Hematopoietic multipotent progenitor cell treated with erythropoietin and hydrocortisone succinate and interleukin-3 and kit ligand, for 6 days (in vitro differentiated cells): ENCODE measurements around the gene MAPK8IP1.

Source experiments
- DNase-seq: peaks from one replicate; pipeline ENCODE4 v3.0.0-alpha.2; 2015

Gene MAPK8IP1

DNA sequence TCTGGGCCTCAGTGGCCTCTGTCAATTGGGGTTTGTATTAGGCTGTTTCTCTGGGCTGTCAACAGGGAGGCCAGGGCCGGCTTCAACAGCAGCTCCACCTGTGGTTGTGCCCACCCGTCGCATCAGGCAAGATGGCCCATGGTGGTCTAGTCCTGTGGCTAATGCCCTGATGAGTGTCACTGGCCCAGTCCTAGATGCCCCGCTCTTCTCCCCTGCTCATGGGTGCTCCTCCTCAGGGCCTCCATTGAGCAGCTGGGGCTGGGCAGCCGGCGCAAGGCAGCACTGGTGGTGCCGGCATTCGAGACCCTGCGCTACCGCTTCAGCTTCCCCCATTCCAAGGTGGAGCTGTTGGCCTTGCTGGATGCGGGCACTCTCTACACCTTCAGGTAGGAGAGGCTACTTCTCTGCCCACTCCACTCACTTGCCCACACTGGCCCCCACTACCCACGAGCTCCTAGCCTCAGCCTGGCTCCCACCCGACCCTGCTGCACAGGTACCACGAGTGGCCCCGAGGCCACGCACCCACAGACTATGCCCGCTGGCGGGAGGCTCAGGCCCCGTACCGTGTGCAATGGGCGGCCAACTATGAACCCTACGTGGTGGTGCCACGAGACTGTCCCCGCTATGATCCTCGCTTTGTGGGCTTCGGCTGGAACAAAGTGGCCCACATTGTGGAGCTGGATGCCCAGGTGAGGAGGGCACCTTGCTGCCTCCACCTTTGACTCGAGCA, 42.4 kb downstream of the MAPK8IP1 start:
- DNase-seq = no peak

DNA sequence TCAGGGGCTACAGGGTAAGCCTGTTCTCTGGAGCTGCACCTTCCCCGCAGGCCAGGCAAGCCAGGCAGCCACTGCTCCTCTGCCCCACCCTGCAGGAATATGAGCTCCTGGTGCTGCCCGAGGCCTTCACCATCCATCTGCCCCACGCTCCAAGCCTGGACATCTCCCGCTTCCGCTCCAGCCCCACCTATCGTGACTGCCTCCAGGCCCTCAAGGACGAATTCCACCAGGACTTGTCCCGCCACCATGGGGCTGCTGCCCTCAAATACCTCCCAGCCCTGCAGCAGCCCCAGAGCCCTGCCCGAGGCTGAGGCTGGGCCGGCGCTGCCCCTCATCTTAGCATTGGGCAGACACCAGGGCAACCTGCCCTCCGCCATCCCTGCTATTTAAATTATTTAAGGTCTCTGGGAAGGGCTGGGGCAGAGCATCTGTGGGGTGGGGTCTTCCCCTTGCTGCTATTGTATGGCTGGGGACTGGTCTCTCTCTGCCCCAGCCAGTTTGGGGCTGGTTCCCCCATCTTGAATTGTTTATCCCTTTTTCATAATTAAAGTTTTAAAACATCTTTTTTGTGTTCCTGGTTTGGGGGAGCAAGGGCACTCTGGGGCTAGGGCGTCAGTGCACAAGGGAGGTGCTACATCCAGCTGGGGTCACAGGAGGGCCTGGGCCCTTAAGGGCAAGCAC, 43.2 kb downstream of the MAPK8IP1 start:
- DNase-seq = no peak

DNA sequence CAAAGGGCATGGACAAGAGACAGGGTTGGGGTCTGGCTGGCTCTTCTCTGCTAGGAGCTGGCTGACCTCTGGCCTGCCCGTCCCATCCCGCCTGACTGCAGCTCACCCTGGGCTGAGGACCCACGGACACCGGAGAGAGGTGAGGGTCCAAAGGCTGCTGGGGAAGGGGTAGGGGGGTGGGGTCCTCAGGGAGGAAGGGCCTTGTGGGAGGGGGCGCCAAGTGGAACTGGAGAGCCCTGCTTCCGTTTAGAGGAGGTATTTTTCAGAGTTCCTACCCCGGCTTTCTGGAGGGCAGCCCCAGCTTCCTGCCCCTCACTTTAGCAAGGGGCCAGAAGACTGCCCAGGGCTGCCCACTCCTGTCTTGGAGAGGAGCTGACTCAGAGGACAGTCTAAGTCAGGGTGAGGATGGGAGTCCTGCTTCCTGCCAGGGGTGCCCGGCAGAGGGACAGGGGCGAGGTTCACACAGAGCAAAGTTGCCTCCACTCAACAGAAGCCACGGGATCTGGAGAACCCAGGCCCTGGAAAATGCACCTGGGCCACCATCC, 44.1 kb downstream of the MAPK8IP1 start:
- DNase-seq = no peak

DNA sequence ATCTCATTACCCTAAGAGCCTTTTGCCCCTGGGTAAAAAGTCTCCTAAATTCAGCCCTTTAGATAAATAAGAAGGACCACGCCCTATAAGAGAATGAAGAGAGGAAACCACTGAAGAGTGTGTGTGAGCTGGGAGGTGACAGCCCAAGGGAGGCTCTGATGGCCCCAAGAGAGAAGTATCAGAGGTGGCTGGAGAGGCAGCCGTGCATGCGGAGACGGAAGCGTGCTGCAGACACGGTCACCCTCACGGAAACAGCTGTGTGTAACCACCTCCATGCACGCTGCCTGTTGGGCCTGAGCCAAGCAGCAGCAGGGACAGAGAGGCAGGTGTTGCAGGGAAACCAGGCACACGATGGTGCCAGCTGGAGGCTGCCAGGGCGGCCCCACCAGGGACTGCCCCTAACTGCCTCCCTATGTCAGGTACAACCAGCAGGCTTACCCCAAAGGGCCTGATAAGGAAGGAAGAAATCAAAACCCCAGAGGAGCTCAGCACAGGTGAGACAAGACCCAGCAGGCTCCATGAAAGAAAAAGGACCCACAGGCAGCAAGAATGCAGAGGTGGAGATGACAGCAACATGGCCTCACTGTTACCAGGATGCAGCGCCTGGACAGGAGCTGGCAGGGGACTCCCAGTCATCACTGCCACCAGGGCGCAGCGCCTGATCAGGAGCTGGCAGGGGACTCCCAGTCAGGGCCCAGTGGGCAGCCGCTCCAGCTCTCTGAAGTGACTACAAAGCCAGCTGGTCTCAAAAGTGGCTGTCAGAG, 44.8 kb downstream of the MAPK8IP1 start:
- DNase-seq = peak; percentile 67

DNA sequence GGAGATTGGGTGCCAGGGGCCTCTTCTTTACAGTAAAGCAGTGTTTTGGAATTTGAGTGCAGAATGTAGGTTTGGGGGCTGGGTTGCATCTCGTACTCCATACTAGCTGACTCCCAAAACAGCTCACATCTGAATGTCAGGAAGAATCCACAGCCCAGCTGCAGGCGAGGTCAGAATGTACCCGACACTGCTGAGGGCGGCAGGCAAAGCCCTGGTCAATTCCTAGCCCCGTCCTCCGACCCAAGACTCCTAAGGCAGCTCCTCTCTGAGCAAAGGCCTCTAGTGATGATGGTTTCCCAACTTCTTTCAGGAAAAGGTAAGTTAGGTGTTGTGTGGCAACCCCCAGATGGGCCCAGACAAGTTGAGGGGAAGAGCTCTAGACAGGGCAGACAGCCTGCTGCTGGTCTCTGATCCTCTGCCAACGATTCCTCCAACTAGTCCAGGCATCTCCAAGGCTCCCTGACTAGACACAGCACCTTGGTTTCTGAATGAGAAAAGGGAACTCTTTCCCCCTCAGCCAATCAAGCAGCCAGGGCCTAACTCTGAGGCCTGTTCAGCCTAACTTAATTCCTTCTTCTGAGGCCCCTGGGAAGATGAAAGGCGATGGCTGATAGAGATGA, 45.6 kb downstream of the MAPK8IP1 start:
- no peak for DNase-seq

DNA sequence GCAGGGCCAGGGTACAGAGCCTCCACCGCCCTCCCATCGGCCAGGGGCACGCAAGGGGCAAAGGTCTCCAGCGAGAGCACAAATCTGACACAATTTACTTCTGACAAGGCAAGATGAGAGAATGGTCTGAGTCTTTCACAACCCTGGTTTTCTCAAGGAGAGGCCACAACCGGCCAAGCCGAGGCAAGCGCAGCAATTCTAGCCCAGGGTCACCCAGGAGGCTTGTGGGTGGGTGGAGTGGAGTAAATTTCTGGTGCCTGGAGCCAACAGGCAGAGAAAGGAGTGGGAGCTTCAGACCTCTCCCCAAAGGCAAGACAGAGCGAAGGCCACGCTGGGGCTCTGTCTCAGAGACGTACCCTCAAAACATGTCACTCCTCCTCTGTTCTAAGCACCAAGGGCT, 46.3 kb downstream of the MAPK8IP1 start:
- DNase-seq = no peak

DNA sequence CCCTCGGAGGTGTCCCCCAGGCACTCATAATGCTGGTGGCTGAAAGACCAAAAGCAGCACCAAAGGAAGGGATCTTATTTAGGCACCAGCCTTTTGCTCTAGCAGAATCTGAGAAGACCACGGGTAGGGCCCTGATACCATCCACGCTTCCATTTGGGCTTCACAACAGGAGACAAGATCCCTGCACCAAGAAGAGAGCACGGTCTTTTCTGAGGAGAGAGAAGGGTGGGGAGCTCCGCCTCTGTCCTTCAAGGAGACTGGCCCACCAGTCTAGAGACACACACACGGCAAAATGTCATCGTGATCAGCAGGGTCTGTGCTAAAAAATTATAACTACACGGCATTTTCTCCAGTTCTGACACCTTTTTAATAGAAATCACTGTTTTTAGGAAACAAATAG, 46.8 kb downstream of the MAPK8IP1 start:
- no peak for DNase-seq

DNA sequence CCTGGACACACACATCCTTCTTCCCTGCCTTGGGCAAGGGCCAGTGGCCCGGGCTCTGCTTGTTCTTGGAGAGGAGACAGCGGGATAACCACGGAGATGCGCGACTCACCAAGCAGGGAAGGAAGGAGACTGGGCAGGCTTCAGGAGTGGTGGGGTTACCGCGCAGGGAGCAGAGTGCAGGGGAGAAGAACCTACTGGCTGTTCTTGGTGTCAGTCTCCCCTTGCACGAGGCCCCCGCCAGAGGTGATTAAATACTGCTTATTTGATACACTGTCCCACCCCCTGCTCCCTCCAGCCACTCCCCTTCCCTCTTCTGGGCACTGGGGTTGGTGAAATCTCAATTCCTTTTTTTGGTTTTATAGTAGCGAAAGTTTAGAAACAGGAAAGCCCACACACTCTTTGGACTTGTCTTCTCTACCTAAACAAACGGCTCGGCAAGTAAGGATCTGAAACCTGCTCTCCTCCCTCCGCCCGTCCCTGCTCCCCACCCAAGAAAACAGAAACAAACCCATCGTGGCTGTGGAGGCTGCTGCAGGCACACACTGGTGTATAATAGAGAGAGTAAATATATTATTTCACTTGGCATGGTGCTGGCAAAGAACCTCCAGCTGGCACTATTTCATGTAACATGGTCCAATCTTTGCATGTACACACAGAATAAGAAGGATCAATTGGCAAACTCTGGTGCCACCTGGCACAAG, 47.8 kb downstream of the MAPK8IP1 start:
- no peak for DNase-seq

DNA sequence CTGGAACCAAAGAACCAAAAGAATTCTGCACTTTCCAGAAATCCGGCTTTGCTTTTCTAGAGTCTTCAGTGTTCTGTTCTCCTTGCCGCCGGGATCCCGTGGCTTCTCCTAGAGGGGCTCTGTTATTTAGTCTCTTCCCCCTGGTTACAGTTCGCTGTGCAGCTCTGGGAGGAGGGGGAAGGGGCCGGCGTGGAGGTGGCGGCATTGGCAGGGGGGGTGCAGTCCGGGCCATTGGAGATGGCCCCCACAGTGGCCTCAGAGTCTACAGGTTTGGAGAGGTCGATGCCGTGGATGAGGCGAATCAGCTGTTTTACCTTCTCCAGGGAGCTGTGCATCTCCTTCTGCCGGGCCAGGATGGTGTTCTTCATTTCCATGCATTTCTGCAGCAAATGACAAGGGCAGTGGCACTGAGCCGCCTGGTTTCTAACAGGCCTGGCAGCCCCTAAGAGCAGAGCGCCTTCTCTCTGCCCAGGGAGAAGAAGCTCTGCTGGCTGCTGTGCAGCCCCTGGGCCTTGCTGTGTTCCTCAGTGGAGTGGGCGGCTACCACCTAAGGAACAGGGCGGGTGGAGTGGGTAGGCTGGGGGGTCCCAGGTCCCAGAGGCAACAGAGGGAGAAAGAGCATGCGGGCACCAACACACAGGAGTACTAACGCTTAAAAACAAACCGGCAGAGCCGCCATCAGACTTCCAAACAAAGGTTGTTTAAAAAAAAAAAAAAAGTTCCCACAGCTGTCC, 48.6 kb downstream of the MAPK8IP1 start:
- DNase-seq = no peak

DNA sequence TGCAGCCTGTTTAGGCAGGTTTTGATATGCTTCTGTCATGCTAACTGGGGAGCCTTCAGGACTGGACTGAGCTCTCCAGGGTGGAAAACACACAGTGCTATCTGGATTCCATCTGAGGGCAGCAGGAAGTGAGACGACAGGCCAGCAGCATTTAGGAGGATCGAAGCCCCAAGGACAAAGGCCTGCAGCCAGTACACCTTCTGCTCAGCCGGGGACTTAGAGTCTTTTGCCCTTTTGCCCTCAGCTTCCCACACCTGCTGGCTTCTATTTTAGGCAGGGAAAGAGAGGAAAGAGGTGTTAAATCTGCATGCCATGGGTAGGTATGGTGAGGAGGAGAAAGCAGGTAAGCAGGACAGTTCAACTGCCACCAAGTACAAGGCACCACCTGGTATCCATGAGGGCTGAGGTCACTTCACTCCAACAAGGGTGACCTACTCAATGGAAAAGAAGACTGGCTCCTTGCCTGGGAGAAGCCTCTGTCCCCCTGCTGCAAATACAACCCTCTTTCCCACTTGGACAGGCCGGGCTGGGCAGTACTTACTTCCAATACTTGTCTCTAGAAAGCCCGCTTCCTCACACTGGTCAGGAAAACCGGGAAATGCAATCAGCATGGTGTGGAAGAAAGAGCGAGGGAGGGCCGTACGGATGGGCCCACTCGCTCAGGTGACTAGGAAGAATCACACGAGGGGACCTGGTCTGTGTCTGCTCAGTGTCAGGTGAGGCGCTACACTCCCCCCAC, 49.3 kb downstream of the MAPK8IP1 start:
- no peak for DNase-seq

DNA sequence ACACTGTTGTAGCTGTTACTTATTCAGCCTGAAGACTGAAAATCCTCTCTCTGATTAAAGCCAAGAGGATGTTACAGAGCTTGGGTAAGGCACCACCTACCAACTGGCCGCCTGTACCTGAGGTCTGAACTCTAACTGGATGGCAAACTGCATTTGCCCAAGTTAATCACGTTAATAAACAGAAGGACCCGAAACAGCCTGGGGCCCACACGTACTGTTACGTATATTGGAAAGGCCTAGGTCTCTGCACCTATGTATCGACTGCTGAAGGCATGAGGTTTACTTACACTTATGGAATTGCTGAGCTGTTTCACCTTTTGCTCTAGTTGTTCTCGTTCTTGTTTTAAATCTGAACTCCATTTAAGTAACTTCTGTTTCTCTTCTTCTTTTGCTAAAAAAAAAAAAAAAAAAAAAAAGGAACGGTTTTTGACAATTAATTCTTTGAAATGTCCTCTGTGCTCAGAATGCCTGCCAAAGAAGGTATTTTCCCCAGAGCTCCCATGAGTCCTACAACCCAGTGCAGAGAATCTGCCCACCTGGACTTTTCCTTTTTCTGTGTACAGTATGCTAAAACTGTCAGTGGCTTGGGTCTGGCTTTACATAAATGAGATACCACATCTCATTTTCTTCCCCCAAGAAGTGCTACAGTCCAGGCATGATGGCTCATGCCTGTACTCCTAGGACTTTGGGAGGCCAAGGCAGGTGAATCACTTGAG, 50.1 kb downstream of the MAPK8IP1 start:
- DNase-seq = no peak

DNA sequence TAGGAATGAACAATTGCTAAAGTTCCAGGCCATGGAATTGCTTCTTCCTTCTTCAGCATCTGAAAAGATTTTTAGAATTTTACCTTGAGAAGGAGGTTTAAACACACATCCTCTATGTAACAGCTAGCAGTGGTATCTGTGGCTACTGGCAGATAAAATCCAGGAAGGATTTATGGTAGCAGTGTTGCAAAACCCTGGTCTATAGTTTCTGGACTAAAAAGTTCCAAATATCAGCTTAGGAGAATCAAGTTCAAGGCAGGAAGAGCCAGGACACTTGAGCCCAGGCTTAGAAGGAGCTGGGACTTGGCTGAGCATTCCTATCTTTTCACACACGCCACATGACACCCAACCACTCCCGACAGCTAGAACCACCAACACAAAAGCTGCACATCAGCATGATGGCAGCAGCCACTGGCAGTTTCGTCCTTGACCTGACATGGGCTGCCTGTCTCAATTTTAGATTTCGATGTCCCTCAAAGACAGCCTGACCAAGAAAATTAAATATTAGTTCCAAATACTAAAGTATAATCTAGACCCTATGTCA, 51.1 kb downstream of the MAPK8IP1 start:
- DNase-seq = no peak

DNA sequence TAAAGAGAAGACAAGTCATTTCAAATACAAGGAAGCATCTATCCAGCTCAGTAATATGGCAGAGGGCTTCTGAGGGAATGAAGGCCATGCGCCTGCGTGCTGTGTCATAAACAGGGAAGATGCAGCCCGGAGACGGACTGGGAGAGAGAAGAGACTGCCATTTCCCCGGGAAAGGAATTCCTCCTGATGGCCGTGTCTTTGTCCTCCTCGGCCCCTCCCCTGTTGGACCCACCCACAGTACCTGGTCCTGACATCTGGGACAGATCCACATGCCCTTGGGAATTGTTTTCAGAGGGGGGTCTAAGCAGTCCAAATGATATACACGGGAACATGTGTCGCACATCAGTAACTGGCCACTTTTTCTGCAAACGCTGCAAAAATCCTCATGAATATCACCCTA, 52.5 kb downstream of the MAPK8IP1 start:
- no peak for DNase-seq

DNA sequence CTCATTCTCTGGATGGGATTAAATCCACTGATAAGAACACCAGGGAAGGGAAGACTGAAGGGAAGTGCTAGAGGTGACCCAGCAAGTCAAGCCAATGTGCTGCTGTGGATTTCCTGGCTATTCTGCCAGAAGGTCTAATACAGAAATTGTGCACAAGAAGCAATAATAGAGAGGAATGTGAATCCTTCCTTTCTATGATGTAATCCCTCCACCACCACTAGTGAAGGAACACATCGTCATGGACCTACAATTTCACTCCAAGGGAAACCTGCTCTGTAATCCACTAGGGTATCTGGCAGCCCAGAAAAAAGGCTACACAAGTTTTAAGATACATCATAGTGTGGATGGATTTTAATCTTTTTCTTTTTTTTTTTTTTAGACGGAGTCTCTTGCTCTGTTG, 54.4 kb downstream of the MAPK8IP1 start:
- no peak for DNase-seq

DNA sequence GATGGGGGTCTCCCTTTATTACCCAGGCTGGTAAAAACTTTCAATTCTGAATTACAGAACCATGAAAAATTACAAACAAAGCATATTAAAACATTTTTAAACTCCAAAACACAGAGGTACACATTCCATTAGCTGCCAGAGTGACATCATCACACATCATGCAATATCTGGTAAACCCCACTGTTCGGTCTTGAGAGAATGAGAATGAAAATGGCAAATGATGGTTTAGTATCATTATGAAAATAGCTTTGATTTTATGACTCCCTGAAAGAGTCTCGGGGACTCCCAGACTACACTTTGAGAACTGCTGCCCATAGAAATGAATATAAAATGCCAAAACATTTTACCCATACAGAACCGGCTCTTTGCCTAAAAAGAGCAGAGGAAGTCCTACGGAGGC, 55.8 kb downstream of the MAPK8IP1 start:
- no peak for DNase-seq

DNA sequence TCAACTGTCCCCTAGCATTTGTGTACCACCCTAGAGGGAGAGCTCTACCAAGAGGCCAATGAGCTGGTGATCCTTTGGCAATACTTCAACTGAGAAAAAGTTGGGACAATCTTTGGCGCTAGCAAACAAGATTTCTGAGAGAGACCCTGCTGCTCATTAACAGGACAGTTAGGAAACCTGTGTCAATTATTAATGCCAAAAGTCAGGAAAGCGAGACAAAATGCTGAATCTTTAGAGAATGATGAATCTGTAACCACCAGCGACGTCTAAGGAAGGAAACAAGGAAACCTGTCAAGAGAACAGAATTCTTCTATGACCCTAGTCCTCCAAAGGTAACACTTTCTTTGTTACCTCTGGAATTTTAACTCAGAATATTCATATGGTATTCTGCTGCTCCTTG, 56.9 kb downstream of the MAPK8IP1 start:
- DNase-seq = no peak

DNA sequence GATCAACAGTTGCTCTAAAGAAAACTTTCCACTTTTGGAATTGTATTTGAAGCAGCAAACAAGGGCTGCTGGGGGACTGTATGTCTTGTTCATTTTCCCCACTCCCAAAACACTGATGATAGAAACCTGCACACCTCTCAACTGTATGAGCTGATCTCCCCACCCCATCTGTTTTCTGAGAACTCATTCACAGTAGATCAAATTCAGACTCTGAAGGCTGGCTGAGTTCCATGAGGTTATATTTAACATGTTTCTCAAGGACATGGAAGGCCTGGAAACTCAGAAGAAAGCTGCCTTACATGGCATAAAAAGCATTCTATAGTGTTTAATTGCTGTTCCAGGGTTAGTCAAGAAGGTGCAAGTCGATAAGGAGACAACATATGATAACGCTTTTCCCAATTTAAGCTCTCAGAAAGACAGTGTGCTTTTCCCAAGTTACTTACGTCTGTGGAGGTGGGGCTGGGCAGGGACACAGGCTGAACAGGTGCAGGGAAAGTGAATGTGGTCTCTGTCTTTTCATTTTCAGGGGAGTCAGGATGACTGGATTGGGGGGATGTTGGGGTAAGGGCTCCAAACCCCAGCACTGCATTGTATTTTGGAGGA, 60.0 kb downstream of the MAPK8IP1 start:
- no peak for DNase-seq

DNA sequence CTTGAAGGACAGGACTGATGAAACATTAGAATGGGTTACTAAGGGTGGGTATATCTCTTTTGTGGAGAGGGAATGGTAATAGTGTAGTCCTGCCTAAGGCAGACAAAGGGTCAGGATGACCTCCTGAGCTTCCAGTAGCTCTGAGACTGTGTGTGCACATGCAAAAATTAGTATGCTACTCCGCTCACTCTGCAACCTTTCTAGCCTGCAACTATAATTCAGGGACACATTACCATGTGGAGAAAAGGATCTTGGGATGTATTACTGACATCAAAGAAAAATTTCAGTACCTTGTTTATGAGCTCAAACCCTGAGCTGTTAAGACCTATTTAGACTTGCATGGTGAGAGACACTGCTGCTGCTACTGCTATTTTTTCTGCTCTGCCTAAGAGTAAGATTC, 62.4 kb downstream of the MAPK8IP1 start:
- DNase-seq = no peak

DNA sequence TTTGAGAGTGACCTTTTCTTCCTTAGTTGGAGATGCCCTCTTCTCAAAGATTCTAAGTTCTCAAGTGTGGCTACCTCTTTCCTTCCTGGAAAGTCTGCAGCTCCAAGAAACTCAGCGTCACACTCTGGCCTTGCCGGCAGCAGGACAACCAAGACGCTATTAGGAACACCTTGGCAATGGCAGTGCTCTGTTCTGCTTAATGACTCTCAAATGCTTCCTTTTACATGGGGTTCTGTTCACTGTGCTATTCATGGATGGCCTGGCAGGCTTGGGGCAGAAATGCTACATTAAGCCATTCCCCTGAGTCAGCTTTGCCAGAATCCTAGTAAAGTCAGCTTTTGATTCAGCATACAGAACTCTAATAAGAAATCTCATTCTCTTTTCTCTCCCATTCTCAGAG, 62.9 kb downstream of the MAPK8IP1 start:
- DNase-seq = no peak

DNA sequence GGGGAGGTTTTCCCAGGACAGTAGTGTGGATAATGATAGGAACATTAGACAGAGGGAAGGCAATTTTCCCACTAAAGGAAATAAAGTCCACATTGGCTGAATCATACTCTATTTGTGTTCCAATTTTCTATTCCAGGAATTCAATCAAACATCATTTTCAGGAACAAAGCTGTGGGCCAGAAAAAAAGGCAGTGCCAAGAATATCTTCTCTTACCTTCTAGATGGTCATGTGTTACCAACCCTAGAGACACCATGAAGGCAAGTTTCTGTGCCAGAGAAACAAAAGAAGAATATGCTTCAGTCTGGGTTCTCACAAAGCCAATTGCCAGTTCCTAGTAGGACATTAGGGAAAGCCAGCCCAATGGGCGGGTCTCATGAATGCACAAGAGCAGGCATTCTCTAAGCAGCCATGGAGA, 64.5 kb downstream of the MAPK8IP1 start:
- DNase-seq = no peak
